KMS-11 (cell line): ENCODE data around the gene AK1.

Experiments used
- H2AFZ ChIP-seq: fragments of 200-600 bp; sonication (generic); 2 replicates; pipeline ENCODE4 v1.6.1; 2016; ENCODE audit warnings: antibody characterized with exemption, mixed run types, low read depth
- H3K27ac ChIP-seq: fragments of 200-600 bp; sonication (generic); 2 replicates; pipeline ENCODE4 v1.6.1; 2016; ENCODE audit warnings: mild to moderate bottlenecking, mixed run types
- H3K27me3 ChIP-seq: fragments of 200-600 bp; sonication (generic); 2 replicates; pipeline ENCODE4 v1.6.1; 2017; ENCODE audit warnings: mild to moderate bottlenecking, low read depth, mixed run types, moderate library complexity; ENCODE audit not compliant: insufficient read depth
- H3K36me3 ChIP-seq: fragments of 200-600 bp; sonication (generic); 2 replicates; pipeline ENCODE4 v1.6.1; 2017; ENCODE audit warnings: mild to moderate bottlenecking, mixed run types; ENCODE audit not compliant: insufficient read depth
- H3K4me1 ChIP-seq: fragments of 200-600 bp; sonication (generic); 2 replicates; pipeline ENCODE4 v1.6.1; 2016; ENCODE audit warnings: mild to moderate bottlenecking, low read depth, mixed run types; ENCODE audit not compliant: poor library complexity, severe bottlenecking
- H3K4me2 ChIP-seq: fragments of 200-600 bp; sonication (generic); 2 replicates; pipeline ENCODE4 v1.7.0; 2016; ENCODE audit warnings: mild to moderate bottlenecking, mixed run types
- H3K4me3 ChIP-seq: fragments of 200-600 bp; sonication (generic); IDR thresholded peaks from 2 replicates; pipeline ENCODE4 v1.6.1; 2017; ENCODE audit warnings: low read depth, low read length, mixed read lengths; ENCODE audit not compliant: insufficient read depth
- H3K79me2 ChIP-seq: fragments of 200-600 bp; sonication (generic); 2 replicates; pipeline ENCODE4 v1.6.1; 2016; ENCODE audit warnings: low read depth, mixed run types; ENCODE audit not compliant: insufficient read depth
- H3K9ac ChIP-seq: fragments of 200-600 bp; sonication (generic); 2 replicates; pipeline ENCODE4 v1.6.1; 2016; ENCODE audit warnings: mild to moderate bottlenecking, mixed run types
- H4K20me1 ChIP-seq: fragments of 200-600 bp; sonication (generic); 2 replicates; pipeline ENCODE4 v1.6.1; 2016; ENCODE audit warnings: mild to moderate bottlenecking, mixed run types; ENCODE audit not compliant: insufficient read depth
- CTCF ChIP-seq: fragments of 200-600 bp; sonication (generic); conservative IDR thresholded peaks from 2 replicates; pipeline ENCODE4 v1.6.1; 2017; ENCODE audit warnings: low read depth, mild to moderate bottlenecking, antibody characterized with exemption, low read length, moderate library complexity, mixed read lengths

Gene AK1

GRCh38 chr9:127865645-127866464, 11.6 kb downstream of the AK1 start:
- no peaks in the 10 kb centered on the region for H3K79me2 ChIP-seq
- H3K27ac ChIP-seq: no peak overlapping the region
- no peak overlapping the region for H3K9ac ChIP-seq
- no peak overlapping the region for H2AFZ ChIP-seq
- TF ChIP-seq CTCF: no peak
- H3K27me3 ChIP-seq: no peaks in the 10 kb centered on the region
- no peaks in the 10 kb centered on the region for H3K4me1 ChIP-seq
- no peaks in the 10 kb centered on the region for H4K20me1 ChIP-seq
- H3K4me2 ChIP-seq: no peak overlapping the region
- H3K4me3 ChIP-seq: no peak overlapping the region
- no peaks in the 10 kb centered on the region for H3K36me3 ChIP-seq

- no peak overlapping the region for H3K4me3 ChIP-seq
- no peaks in the 10 kb centered on the region for H4K20me1 ChIP-seq
- no peak overlapping the region for H2AFZ ChIP-seq
- H3K9ac ChIP-seq: no peak overlapping the region
- H3K79me2 ChIP-seq: no peaks in the 10 kb centered on the region
- H3K4me2 ChIP-seq: no peak overlapping the region
- no peaks in the 10 kb centered on the region for H3K4me1 ChIP-seq
- no peak for TF ChIP-seq CTCF
- no peak overlapping the region for H3K27ac ChIP-seq
- no peaks in the 10 kb centered on the region for H3K27me3 ChIP-seq
- H3K36me3 ChIP-seq: no peaks in the 10 kb centered on the region
These were observed 14.3 kb downstream of the AK1 start for GRCh38 chr9:127863191-127863621.

- no peaks in the 10 kb centered on the region for H4K20me1 ChIP-seq
- H2AFZ ChIP-seq: no peak overlapping the region
- H3K79me2 ChIP-seq: no peaks in the 10 kb centered on the region
- no peak overlapping the region for H3K9ac ChIP-seq
- H3K27me3 ChIP-seq: no peaks in the 10 kb centered on the region
- H3K4me2 ChIP-seq: no peak overlapping the region
- no peaks in the 10 kb centered on the region for H3K4me1 ChIP-seq
- H3K36me3 ChIP-seq: no peaks in the 10 kb centered on the region
- no peak overlapping the region for H3K4me3 ChIP-seq
- no peak for TF ChIP-seq CTCF
- H3K27ac ChIP-seq: no peak overlapping the region
These were observed 15.1 kb downstream of the AK1 start for GRCh38 chr9:127862075-127863011.

GRCh38 chr9:127860779-127861178, 16.7 kb downstream of the AK1 start:
- H3K4me3 ChIP-seq: no peak overlapping the region
- H3K4me1 ChIP-seq: no peaks in the 10 kb centered on the region
- no peaks in the 10 kb centered on the region for H3K79me2 ChIP-seq
- H2AFZ ChIP-seq: no peak overlapping the region
- TF ChIP-seq CTCF: no peak
- H4K20me1 ChIP-seq: no peaks in the 10 kb centered on the region
- no peak overlapping the region for H3K4me2 ChIP-seq
- no peaks in the 10 kb centered on the region for H3K36me3 ChIP-seq
- no peak overlapping the region for H3K9ac ChIP-seq
- no peak overlapping the region for H3K27ac ChIP-seq
- H3K27me3 ChIP-seq: no peaks in the 10 kb centered on the region
